ENCODE results near the gene DNAJA4.

The DNAJA4 gene

GRCh38 chr15:78315686-78316282 lies 51.4 kb downstream of the DNAJA4 start:
- DNase-seq (ENCODE audit: low read depth), result no peak

GRCh38 chr15:78316283-78317083 lies 52.1 kb downstream of the DNAJA4 start:
- no peak for DNase-seq (ENCODE audit: low read depth)

- DNase-seq (ENCODE audit: low read depth), result no peak
These were observed 52.9 kb downstream of the DNAJA4 start for GRCh38 chr15:78317145-78317836.

- DNase-seq (ENCODE audit: low read depth), result no peak
These were observed 55.2 kb downstream of the DNAJA4 start for GRCh38 chr15:78319588-78319987.

GRCh38 chr15:78320183-78320582 lies 55.8 kb downstream of the DNAJA4 start:
- no peak for DNase-seq (ENCODE audit: low read depth)

- no peak for DNase-seq (ENCODE audit: low read depth)
These were observed 56.7 kb downstream of the DNAJA4 start for GRCh38 chr15:78321041-78321570.

GRCh38 chr15:78321786-78322185 lies 57.4 kb downstream of the DNAJA4 start:
- no peak for DNase-seq (ENCODE audit: low read depth)

- DNase-seq (ENCODE audit: low read depth), result no peak
These were observed 57.9 kb downstream of the DNAJA4 start for GRCh38 chr15:78322243-78322642.

- DNase-seq (ENCODE audit: low read depth), result no peak
These were observed 58.6 kb downstream of the DNAJA4 start for GRCh38 chr15:78322724-78323521.

- DNase-seq (ENCODE audit: low read depth), result no peak
These were observed 59.3 kb downstream of the DNAJA4 start for GRCh38 chr15:78323693-78324092.

- no peak for DNase-seq (ENCODE audit: low read depth)
These were observed 59.8 kb downstream of the DNAJA4 start for GRCh38 chr15:78324144-78324543.

GRCh38 chr15:78325092-78325843 lies 60.9 kb downstream of the DNAJA4 start:
- DNase-seq (ENCODE audit: low read depth), result no peak

- no peak for DNase-seq (ENCODE audit: low read depth)
These were observed 63.1 kb downstream of the DNAJA4 start for GRCh38 chr15:78327466-78327865.

- no peak for DNase-seq (ENCODE audit: low read depth)
These were observed 65.3 kb downstream of the DNAJA4 start for GRCh38 chr15:78329625-78330024.

Data from CMK (cell line).